HepG2 (cell line): ENCODE measurements around the gene ZNF322. TPM values are rescaled to one million over a fixed set of nuclear protein-coding genes. Genes with fewer than 3 reads are reported as not detected.

ENCODE experiments used
- ATAC-seq: fragments of 200-7000 bp; cut with Tn5 transposase; 3 replicates; pipeline ENCODE4 v1.9.1; 2020; ENCODE audit warnings: mild to moderate bottlenecking, moderate library complexity
- BruUV-seq: library from RNA; stranded (reverse); fragments of 400-500 nt; replicated peaks from 2 replicates; lab custom pipeline; 2021; lab: Mats Ljungman, UMichigan
- CTCF ChIA-PET: fragments of 300-600 bp; formaldehyde crosslinking; extraction: SDS; loops from one replicate; lab custom pipeline; 2021; ENCODE audit warnings: low total read pairs, inconsistent platforms, low intra/inter-chr PET ratio; lab: Yijun Ruan, JAX
- POLR2A ChIA-PET: fragments of 350-600 bp; sonication (Branson Sonifier 250); formaldehyde crosslinking; loops from one replicate; lab custom pipeline; 2020; ENCODE audit warnings: antibody characterized with exemption, inconsistent platforms; lab: Yijun Ruan, JAX
- DNase-seq: peaks from one replicate; pipeline ENCODE4 v3.0.0-alpha.2; 2015; ENCODE audit warnings: low spot score
- FAIRE-seq: peaks from 3 replicates; lab custom pipeline; 2011; peaks lifted over from hg19 to GRCh38; lab: Jason Lieb, UNC
- H2AFZ ChIP-seq: one replicate; pipeline ENCODE4 v1.6.1; 2011; ENCODE audit warnings: low read length, inconsistent platforms
- H3K27ac ChIP-seq: fragments of 300-600 bp; 3 replicates; pipeline ENCODE4 v1.8.0; 2011; ENCODE audit warnings: mixed run types, mild to moderate bottlenecking, mixed read lengths, low read length, inconsistent platforms; ENCODE audit not compliant: insufficient read depth; ENCODE audit errors: extremely low read length
- H3K27me3 ChIP-seq, 2 experiments: fragments of 200-600 bp in 1 of 2; 2 replicates in 1 of 2; 3 replicates in 1 of 2; pipeline versions ENCODE4 v1.6.0 to v1.8.0; 2011; ENCODE audit warnings: low read length in 2 of 2, mild to moderate bottlenecking in 2 of 2, moderate library complexity in 2 of 2, inconsistent platforms in 1 of 2; ENCODE audit not compliant: insufficient read depth in 2 of 2, control insufficient read depth in 1 of 2
- H3K36me3 ChIP-seq, 2 experiments: fragments of 200-600 bp in 1 of 2; replicated peaks in 1 of 2; 2 replicates in 1 of 2; 3 replicates in 1 of 2; pipeline versions ENCODE4 v1.5.1 to v1.8.0; 2011; ENCODE audit warnings: low read length in 2 of 2, inconsistent platforms in 1 of 2; ENCODE audit not compliant: insufficient read depth in 2 of 2, control insufficient read depth in 1 of 2
- H3K4me1 ChIP-seq: 2 replicates; pipeline ENCODE4 v1.5.1; 2012; ENCODE audit warnings: low read length, inconsistent platforms; ENCODE audit not compliant: insufficient read depth
- H3K4me2 ChIP-seq: 2 replicates; pipeline ENCODE4 v1.6.0; 2011; ENCODE audit warnings: low read depth, low read length, inconsistent platforms
- H3K4me3 ChIP-seq, 3 experiments: fragments of 200-600 bp in 1 of 3; sonication (generic), shearing (Covaris generic) in 1 of 3; replicated peaks in 1 of 3; 2 replicates each; pipeline ENCODE4 v1.5.1; 2011 to 2016; ENCODE audit warnings: low read length in 3 of 3, inconsistent platforms in 2 of 3, low read depth in 2 of 3, mild to moderate bottlenecking in 2 of 3, control low read depth in 1 of 3, mixed read lengths in 1 of 3; ENCODE audit not compliant: insufficient read depth in 1 of 3
- H3K79me2 ChIP-seq: one replicate; pipeline ENCODE4 v1.6.1; 2011; ENCODE audit warnings: low read length, inconsistent platforms; ENCODE audit not compliant: insufficient read depth
- H3K9ac ChIP-seq: 2 replicates; pipeline ENCODE4 v1.6.0; 2011; ENCODE audit warnings: mild to moderate bottlenecking, low read depth, low read length, inconsistent platforms; ENCODE audit not compliant: insufficient read depth
- H3K9me3 ChIP-seq: 2 replicates; pipeline ENCODE4 v1.5.1; 2012; ENCODE audit warnings: mild to moderate bottlenecking, low read length
- H4K20me1 ChIP-seq: 2 replicates; pipeline ENCODE4 v1.6.0; 2011; ENCODE audit warnings: inconsistent platforms, mild to moderate bottlenecking, low read length, moderate library complexity; ENCODE audit not compliant: insufficient read depth
- FIP1L1 ChIP-seq: fragments of 200-400 bp; formaldehyde crosslinking; IDR thresholded peaks from 2 replicates; pipeline ENCODE4 v1.6.1; 2018; ENCODE audit warnings: low read depth, mild to moderate bottlenecking, low read length, moderate library complexity, borderline replicate concordance; ENCODE audit not compliant: insufficient read depth
- FOXA3 ChIP-seq: IDR thresholded peaks from 2 replicates; pipeline ENCODE4 v1.6.1; 2016; ENCODE audit warnings: missing genetic modification reagents, missing compliant biosample characterization
- HDAC1 ChIP-seq: sonication (generic); formaldehyde crosslinking; IDR thresholded peaks from 2 replicates; pipeline ENCODE4 v1.5.1; 2020; ENCODE audit warnings: mild to moderate bottlenecking, missing genetic modification reagents
- JUN ChIP-seq: sonication (generic); formaldehyde crosslinking; IDR thresholded peaks from 2 replicates; pipeline ENCODE4 v1.4.0; 2020; ENCODE audit warnings: mild to moderate bottlenecking, missing genetic modification reagents
- MAFF ChIP-seq: IDR thresholded peaks from 2 replicates; pipeline ENCODE4 v1.6.1; 2011; ENCODE audit warnings: low read depth, low read length, improper control_type of control experiment
- MAFK ChIP-seq, 2 experiments: IDR thresholded peaks in 1 of 2; conservative IDR thresholded peaks in 1 of 2; 2 replicates each; pipeline ENCODE4 v1.6.1; 2011; ENCODE audit warnings: improper control_type of control experiment in 2 of 2, low read length in 2 of 2
- MXI1 ChIP-seq: IDR thresholded peaks from 3 replicates; pipeline ENCODE4 v1.6.1; 2012; ENCODE audit warnings: low read depth, low read length, inconsistent platforms, borderline replicate concordance
- POLR2AphosphoS5 ChIP-seq: IDR thresholded peaks from 2 replicates; pipeline ENCODE4 v1.6.1; 2012; ENCODE audit warnings: low read depth, low read length
- SIN3B ChIP-seq: fragments of 150-350 bp; IDR thresholded peaks from 2 replicates; pipeline ENCODE4 v1.6.1; 2014; ENCODE audit warnings: low read length
- SIX1 ChIP-seq: sonication (generic); formaldehyde crosslinking; IDR thresholded peaks from 2 replicates; pipeline ENCODE4 v1.4.0; 2020; ENCODE audit warnings: missing genetic modification reagents, borderline replicate concordance
- SOX6 ChIP-seq, 2 experiments: fragments of 450-650 bp in 1 of 2; sonication (generic) in 1 of 2; formaldehyde crosslinking in 1 of 2; IDR thresholded peaks; 2 replicates each; pipeline versions ENCODE4 v1.4.0 to v1.6.1; 2017 to 2020; ENCODE audit warnings: antibody characterized with exemption in 1 of 2, mild to moderate bottlenecking in 1 of 2, missing genetic modification reagents in 1 of 2
- TEAD3 ChIP-seq: optimal IDR thresholded peaks from 2 replicates; pipeline ENCODE3; 2016; ENCODE audit warnings: borderline replicate concordance
- ZFP37 ChIP-seq: sonication (generic); formaldehyde crosslinking; IDR thresholded peaks from 2 replicates; pipeline ENCODE4 v1.4.0; 2020; ENCODE audit warnings: missing genetic modification reagents, borderline replicate concordance
- ZNF333 ChIP-seq: sonication (generic); formaldehyde crosslinking; IDR thresholded peaks from 2 replicates; pipeline ENCODE4 v1.4.0; 2020; ENCODE audit warnings: mild to moderate bottlenecking, missing genetic modification reagents, borderline replicate concordance
- ZNF510 ChIP-seq: sonication (generic); formaldehyde crosslinking; IDR thresholded peaks from 2 replicates; pipeline ENCODE4 v1.4.0; 2020; ENCODE audit warnings: low read depth, mild to moderate bottlenecking, missing genetic modification reagents
- ZNF557 ChIP-seq: sonication (generic); formaldehyde crosslinking; IDR thresholded peaks from 2 replicates; pipeline ENCODE4 v1.4.0; 2020; ENCODE audit warnings: missing genetic modification reagents
- ZNF7 ChIP-seq: IDR thresholded peaks from 2 replicates; pipeline ENCODE4 v1.6.1; 2016; ENCODE audit warnings: missing biosample characterization, missing genetic modification reagents
- WGBS: methylation state at CpG from one replicate; pipeline ENCODE4 v1.1.6; 2017; ENCODE audit warnings: low lambda C conversion rate; 5-methylcytosine and 5-hydroxymethylcytosine counted together
- in situ Hi-C: cut with HindIII; loops from 2 replicates; pipeline ENCODE4 v1.10.0; 2017; ENCODE audit warnings: low pct_unique_long_range_greater_than_20kb; ENCODE audit not compliant: extremely low pct_ligation_motif_present
- intact Hi-C: fragments of 100-400 bp; cut with micrococcal nuclease; formaldehyde crosslinking; loops from one replicate; pipeline ENCODE4 v1.10.0; 2022; ENCODE audit not compliant: unreplicated experiment
- polyA plus RNA-seq, 8 experiments: library from polyadenylated mRNA; depleted of rRNA in 3 of 8; stranded (reverse) in 7 of 8; unstranded in 1 of 8; fragments of >200 nt; fragmentation: Illumina TruSeq in 4 of 8; extraction: Trizol in 4 of 8; gene quantifications; 2 replicates each; pipeline versions ENCODE4 v1.2.1 to v1.2.3, GENCODE V29; 2011 to 2016; ENCODE audit warnings: low read depth in 4 of 8, missing spikeins in 1 of 8, mixed read lengths in 1 of 8; ENCODE audit not compliant: insufficient read depth in 1 of 8
- total RNA-seq, 5 experiments: library from RNA; depleted of rRNA; stranded (reverse); fragments of >200 nt; fragmentation: Illumina TruSeq; extraction: Trizol; gene quantifications; 2 replicates each; pipeline ENCODE4 v1.2.3, GENCODE V29; 2016; ENCODE audit warnings: low read depth in 1 of 5
- TF ChIP-seq, protein P1 (sequence below): sonication (generic); formaldehyde crosslinking; IDR thresholded peaks from 2 replicates; pipeline ENCODE4 v1.8.1; 2022; ENCODE audit warnings: mild to moderate bottlenecking, missing genetic modification reagents

Gene ZNF322
- total and polyA plus RNA-seq, 2 of the 13 experiments (the other 11 are each of a cell fraction or from before 2014, with no cell fraction given) = 8.3 to 22.8 TPM

DNA sequence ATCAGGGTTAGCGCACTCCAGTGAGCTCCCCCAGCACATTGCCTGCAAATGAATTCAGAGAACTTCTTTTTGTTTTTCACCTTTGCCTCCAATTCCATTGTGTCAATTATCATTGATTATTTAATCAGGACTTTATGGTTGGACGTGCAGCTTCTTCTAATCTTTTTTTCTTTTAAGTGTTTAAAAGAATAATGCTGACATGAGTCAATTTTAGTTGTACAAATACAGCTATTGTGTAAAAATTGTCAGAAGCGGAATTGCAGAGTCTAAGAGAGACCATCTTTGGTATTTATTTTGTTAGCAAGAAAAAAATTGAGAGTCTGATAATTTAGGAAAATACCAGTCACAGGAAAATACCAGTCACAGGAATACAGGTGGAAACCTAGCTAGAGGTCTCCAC, 57.3 kb downstream of the ZNF322 start:
- ChIA-PET CTCF (no interaction called here), POLR2A (no interaction called here)
- 83% methylated on average over 3 of the region's 3 CpGs for WGBS
- no peak overlapping the region for H3K27ac ChIP-seq
- H3K79me2 ChIP-seq = peaks cover 10% of the 10 kb centered on the region
- TF ChIP-seq SIX1 (CRISPR knock-in tag) = no peak
- no peak for TF ChIP-seq TEAD3 (CRISPR knock-in tag)
- no peak for TF ChIP-seq ZNF510
- peak; percentile 82 for TF ChIP-seq MAFF
- TF ChIP-seq MAFK (conservative IDR thresholded peaks at IDR 0.05 in 1 of 2, IDR thresholded peaks at IDR 0.05 in 1 of 2; ENCODE audit: low read length in 2 of 2) = peak; percentile 76 to 86
- TF ChIP-seq HDAC1 (CRISPR knock-in tag) = no peak
- TF ChIP-seq ZNF7 (CRISPR knock-in tag) = no peak
- TF ChIP-seq FOXA3 (CRISPR knock-in tag) = no peak
- H4K20me1 ChIP-seq = no peaks in the 10 kb centered on the region
- in situ Hi-C loops (no loop called here), intact Hi-C loops (no loop called here)
- ATAC-seq = no peak
- FAIRE-seq = no peak
- no TSS peak for BruUV-seq
- no peaks in the 10 kb centered on the region; a peak in 1 of 5 replicates for H3K27me3 ChIP-seq
- H3K4me3 ChIP-seq = no peak overlapping the region
- no peak overlapping the region for H3K9ac ChIP-seq
- H3K9me3 ChIP-seq = no peaks in the 10 kb centered on the region
- no peak overlapping the region for H2AFZ ChIP-seq
- H3K4me1 ChIP-seq = peaks cover 8% of the 10 kb centered on the region
- no peak overlapping the region for H3K4me2 ChIP-seq
- no peak for DNase-seq
- peaks cover 4 to 19% of the 10 kb centered on the region in 2 experiments for H3K36me3 ChIP-seq

DNA sequence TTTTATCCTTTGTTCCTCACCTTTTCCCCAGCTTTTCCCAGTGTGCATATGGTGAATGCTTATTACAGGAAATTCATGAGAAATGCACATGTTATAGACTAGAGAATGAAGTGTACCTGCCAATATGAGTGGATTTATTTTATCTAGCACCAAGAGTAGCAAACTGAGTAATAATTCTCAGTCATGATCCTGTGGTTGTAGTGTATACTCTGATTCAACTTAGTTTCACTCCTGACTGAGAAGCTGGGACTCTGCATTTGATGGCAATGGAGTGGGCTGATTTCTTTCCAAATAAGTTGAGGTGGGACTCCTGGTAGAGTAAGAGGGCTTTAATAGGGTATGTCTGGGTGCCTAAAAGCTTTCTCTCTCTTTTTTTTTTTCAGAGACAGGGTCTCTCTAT, 58.8 kb downstream of the ZNF322 start:
- BruUV-seq = no TSS peak
- Histone ChIP-seq H3K4me1 (peaks cover 8% of the 10 kb centered on the region), H3K9ac (no peak overlapping the region), H3K36me3 (peaks cover 4 to 19% of the 10 kb centered on the region in 2 experiments), H3K4me2 (no peak overlapping the region), H3K27me3 (no peaks in the 10 kb centered on the region; a peak in 1 of 5 replicates), H3K4me3 (no peak overlapping the region), H4K20me1 (no peaks in the 10 kb centered on the region), H3K79me2 (peaks cover 15% of the 10 kb centered on the region), H3K9me3 (no peaks in the 10 kb centered on the region), H3K27ac (no peak overlapping the region), H2AFZ (no peak overlapping the region)
- intact Hi-C loops = no loop called here
- FAIRE-seq (no peak), ATAC-seq (no peak), DNase-seq (no peak)
- TF ChIP-seq ZNF557 (CRISPR knock-in tag) (no peak), JUN (CRISPR knock-in tag) (no peak), ZFP37 (CRISPR knock-in tag) (no peak), MXI1 (no peak), ZNF333 (no peak), SIN3B (no peak), POLR2AphosphoS5 (no peak), FIP1L1 (no peak), SOX6 (IDR thresholded peaks at IDR 0.05) (no peak), SOX6 (CRISPR knock-in tag; IDR thresholded peaks at IDR 0.05) (no peak)
- TF ChIP-seq, protein P1, sequence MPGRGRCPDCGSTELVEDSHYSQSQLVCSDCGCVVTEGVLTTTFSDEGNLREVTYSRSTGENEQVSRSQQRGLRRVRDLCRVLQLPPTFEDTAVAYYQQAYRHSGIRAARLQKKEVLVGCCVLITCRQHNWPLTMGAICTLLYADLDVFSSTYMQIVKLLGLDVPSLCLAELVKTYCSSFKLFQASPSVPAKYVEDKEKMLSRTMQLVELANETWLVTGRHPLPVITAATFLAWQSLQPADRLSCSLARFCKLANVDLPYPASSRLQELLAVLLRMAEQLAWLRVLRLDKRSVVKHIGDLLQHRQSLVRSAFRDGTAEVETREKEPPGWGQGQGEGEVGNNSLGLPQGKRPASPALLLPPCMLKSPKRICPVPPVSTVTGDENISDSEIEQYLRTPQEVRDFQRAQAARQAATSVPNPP (CRISPR knock-in tag) = no peak
- in situ Hi-C loops = no loop called here
- ChIA-PET CTCF (no interaction called here), POLR2A (no interaction called here)
